ENCODE data around the gene ZNF438. TPM values are rescaled to one million over a fixed set of nuclear protein-coding genes. Genes with fewer than 3 reads are reported as not detected.

ZNF438 gene
- total RNA-seq, 6 experiments from 2014 or later: 3.0 to 4.6 (median 3.9) TPM

DNA sequence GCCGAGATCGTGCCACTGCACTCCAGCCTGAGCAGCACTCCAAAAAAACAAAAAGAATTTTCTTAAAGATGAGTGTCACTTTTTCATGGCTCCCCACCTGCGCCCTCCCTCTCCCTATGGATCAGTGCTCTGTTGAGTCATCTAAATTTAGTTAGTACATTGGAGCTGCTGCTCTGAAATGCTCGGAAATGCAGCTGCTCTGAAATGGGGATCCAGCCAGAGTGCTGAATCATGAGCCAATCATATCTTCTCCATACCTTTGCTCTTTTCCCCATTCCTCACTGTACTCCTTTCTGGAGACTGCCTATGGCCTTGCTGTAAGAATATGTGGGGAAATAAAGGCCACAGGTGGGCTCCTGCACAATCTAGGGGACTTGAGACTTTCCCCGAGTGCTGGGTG is 188.8 kb downstream of the ZNF438 start:
- TF ChIP-seq, protein P1, sequence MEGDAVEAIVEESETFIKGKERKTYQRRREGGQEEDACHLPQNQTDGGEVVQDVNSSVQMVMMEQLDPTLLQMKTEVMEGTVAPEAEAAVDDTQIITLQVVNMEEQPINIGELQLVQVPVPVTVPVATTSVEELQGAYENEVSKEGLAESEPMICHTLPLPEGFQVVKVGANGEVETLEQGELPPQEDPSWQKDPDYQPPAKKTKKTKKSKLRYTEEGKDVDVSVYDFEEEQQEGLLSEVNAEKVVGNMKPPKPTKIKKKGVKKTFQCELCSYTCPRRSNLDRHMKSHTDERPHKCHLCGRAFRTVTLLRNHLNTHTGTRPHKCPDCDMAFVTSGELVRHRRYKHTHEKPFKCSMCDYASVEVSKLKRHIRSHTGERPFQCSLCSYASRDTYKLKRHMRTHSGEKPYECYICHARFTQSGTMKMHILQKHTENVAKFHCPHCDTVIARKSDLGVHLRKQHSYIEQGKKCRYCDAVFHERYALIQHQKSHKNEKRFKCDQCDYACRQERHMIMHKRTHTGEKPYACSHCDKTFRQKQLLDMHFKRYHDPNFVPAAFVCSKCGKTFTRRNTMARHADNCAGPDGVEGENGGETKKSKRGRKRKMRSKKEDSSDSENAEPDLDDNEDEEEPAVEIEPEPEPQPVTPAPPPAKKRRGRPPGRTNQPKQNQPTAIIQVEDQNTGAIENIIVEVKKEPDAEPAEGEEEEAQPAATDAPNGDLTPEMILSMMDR (IDR thresholded peaks at IDR 0.05): no peak
- Mint-ChIP-seq H3K36me3 (ENCODE audit: low read depth) (no peaks in the 10 kb centered on the region; the same call in 1 of the 2 replicates), H3K4me3 (no peak overlapping the region), H3K9me3 (no peaks in the 10 kb centered on the region), H3K27me3 (ENCODE audit: insufficient read depth) (no peaks in the 10 kb centered on the region), H3K4me1 (ENCODE audit: low read depth) (peaks cover 8% of the 10 kb centered on the region), H3K27ac (no peak overlapping the region)
- no peak for DNase-seq

DNA sequence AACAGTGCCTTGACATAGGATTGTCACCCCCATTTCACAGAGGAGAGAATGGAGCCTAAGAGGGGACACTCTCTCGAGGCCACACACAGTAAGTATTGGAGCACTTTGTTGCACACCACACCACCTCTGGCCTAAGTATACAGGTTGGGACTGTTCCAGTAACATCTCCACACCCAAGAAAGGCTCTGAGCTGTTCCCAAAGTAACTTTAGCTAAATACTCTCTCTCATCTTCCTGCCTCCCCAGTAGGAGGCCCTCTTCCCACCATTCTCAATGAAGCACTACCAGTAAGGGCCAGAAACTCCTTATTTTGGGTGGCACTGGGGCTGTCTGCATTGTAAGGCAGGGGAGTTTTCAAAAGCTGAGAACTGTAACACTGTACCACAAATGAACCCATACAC is 189.5 kb downstream of the ZNF438 start:
- no peaks in the 10 kb centered on the region for H3K27me3 Mint-ChIP-seq (ENCODE audit: insufficient read depth)
- DNase-seq: no peak
- TF ChIP-seq, protein P1 (IDR thresholded peaks at IDR 0.05): no peak; the same call in 1 of the 2 replicates
- peaks cover 8% of the 10 kb centered on the region for H3K4me1 Mint-ChIP-seq (ENCODE audit: low read depth)
- H3K4me3 Mint-ChIP-seq: no peak overlapping the region
- H3K36me3 Mint-ChIP-seq (ENCODE audit: low read depth): no peaks in the 10 kb centered on the region; the same call in 1 of the 2 replicates
- H3K27ac Mint-ChIP-seq: no peak overlapping the region
- H3K9me3 Mint-ChIP-seq: no peaks in the 10 kb centered on the region

DNA sequence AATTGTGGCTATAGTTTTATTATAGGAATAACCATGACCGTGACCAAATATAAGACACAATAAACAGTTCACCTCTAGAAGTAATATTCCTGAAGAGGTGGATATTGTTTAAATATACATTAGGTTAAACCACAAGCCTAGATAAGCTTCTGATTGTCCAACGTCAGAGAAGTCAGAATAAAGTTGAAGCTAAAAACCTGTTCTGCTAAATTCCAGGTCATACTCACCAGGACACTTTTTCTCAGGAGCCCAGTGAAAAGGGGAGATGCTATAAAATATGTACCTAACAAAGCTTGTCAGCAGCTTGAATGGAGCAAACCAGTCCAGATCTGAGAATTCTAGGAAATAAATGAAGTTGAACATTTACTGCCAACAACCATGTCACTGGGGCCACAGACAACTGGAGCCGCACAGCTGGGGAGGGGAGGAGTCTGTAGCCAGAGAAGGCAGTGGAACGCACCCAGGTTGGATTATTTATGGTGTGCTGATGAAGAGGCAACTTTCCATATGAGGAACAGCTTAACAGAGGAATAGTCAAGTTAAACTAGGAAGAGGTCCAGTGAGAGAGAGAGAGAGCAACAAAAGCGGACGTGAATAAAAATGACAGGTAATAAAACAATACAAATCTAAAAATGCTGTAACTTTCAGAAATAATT is 191.1 kb downstream of the ZNF438 start:
- Mint-ChIP-seq H3K27ac (no peak overlapping the region), H3K4me1 (ENCODE audit: low read depth) (peaks cover 8% of the 10 kb centered on the region), H3K4me3 (no peak overlapping the region), H3K9me3 (no peaks in the 10 kb centered on the region), H3K27me3 (ENCODE audit: insufficient read depth) (no peaks in the 10 kb centered on the region), H3K36me3 (ENCODE audit: low read depth) (no peaks in the 10 kb centered on the region)
- DNase-seq: no peak
- TF ChIP-seq, protein P1 (IDR thresholded peaks at IDR 0.05): no peak

DNA sequence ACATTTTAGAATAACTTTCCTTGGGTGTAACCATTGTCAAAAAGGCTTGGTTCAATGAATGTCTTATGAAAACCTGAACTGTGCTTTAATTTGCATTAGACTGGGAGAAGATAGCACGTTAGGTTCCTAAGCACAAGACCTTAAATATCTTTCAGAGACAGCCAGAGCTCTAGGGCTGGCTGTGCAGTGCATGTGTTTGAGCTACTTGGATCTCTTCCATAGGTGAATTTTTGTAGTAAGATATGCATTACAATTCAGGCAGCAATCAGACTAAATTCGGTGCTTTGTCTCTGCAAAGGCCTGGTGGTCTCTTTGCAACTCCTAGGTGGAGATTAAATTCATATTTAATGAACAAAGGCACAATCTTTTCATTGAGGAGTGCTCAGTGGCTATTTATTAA is 192.0 kb downstream of the ZNF438 start:
- Mint-ChIP-seq H3K4me3 (no peak overlapping the region), H3K27ac (no peak overlapping the region), H3K9me3 (no peaks in the 10 kb centered on the region), H3K27me3 (ENCODE audit: insufficient read depth) (no peaks in the 10 kb centered on the region), H3K4me1 (ENCODE audit: low read depth) (peaks cover 8% of the 10 kb centered on the region), H3K36me3 (ENCODE audit: low read depth) (no peaks in the 10 kb centered on the region)
- TF ChIP-seq, protein P1 (IDR thresholded peaks at IDR 0.05): no peak
- DNase-seq: no peak

DNA sequence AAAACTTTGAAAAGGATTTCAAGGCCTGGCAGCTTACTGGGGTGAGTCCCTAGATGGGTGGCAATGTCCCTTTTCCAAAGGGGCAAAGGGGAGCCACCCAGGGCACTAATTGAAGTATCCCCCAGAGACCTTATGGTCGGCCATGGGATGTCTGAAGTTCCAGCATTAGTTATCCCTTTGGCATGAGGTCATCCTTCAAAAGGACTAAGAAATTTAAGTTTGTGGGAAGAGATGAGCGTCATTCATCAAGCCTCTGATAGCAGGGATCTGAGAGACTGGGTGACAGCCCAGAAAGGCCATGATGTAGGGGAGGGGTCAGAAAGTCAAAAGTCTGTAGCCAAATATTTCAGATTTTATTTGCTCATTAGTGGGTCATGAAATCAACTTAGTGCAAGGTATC is 195.3 kb downstream of the ZNF438 start:
- Mint-ChIP-seq H3K27ac (no peak overlapping the region), H3K4me1 (ENCODE audit: low read depth) (peaks cover 1% of the 10 kb centered on the region; the same call in 1 of the 2 replicates), H3K36me3 (ENCODE audit: low read depth) (no peaks in the 10 kb centered on the region), H3K9me3 (no peaks in the 10 kb centered on the region), H3K4me3 (no peak overlapping the region), H3K27me3 (ENCODE audit: insufficient read depth) (no peaks in the 10 kb centered on the region)
- TF ChIP-seq, protein P1 (IDR thresholded peaks at IDR 0.05): no peak
- no peak for DNase-seq

All from HFFc6 (cell line).